ENCODE measurements around the gene TEX44.
"Not testable (repeated sequence)": the region's sequence is repeated elsewhere in the genome, so short reads cannot be mapped to it uniquely, and the experiment has no call there.

Gene TEX44

DNA sequence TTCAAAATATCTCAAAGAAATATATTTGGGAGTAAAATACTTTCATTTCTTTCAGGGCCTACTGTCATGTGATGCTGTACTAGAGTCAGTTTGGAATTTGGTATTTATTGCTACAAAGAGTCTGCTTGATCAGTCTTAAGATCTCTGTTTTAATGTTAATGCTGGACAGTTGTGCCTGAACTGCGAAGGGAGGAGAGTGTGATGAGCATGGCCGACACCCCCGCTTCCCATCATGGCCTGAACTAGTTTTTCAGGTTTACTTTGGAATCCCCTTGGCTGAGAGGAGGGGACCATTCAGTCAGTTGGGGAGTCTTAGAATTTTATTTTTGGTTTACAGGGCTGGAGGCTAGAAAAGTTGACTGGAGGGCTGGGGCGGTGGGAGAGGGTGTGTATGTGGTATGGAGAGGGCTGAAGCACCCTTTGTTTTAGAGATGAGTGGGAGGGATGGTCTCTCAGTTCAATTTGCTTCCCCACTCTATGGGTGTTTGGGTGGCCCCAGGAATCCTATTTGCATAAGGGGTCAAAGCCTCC is 20.9 kb upstream of the TEX44 start:
- FAIRE-seq, result no peak

DNA sequence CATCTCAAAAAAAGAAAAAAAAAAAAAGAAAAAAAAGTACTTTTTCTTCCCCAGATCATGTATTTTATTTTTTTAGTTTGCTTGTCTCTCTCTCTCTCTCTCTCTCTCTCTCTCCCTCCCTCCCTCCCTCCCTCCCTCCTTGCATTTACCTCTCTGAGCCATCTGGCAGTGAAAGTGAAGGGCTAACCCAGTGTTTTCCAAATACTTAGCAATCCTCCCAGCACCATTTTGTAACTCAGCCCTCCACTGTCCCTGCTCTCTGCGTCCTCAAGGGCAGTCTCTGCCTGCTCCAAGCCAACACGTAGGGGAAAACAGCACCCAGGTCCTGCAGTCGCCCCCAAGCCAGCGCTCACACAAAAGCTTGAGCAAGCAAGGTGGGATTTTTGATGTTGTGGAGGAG is 19.6 kb upstream of the TEX44 start:
- FAIRE-seq, result no peak

DNA sequence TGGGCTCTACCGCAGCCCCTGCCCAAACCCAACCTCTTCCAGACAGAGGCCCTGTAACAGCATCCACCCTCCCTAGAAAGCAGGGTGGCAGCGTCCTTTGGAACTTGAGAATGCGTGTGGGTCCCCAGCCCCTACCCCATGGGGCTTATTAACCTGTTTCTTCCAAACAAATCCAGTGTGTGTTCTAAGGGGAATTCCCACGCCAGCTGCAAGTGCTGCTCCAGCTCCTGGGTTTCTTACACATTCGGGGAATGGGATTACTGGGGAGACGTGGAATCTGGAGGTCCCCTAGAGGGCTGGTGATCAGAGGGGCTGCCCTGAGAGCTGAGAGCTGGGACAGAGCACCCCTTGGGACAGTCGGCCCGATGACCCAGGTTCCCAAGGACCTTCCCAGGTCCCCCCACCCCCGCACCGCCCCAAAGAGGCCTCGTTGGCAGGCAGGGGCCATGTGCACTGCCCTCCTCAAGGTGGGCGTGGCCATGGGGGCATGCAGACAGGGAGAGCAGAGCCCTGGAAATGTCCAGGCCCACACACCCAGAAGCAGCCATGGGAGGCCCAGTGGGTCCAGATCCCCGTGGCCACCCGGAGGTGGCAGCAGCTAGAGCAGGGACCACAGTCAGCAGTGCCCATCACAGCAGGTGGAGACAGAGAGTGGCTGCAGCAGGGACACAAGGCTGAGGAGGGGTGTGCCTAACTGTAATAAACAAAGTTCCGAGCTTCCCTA is 18.8 kb upstream of the TEX44 start:
- no peak for FAIRE-seq

DNA sequence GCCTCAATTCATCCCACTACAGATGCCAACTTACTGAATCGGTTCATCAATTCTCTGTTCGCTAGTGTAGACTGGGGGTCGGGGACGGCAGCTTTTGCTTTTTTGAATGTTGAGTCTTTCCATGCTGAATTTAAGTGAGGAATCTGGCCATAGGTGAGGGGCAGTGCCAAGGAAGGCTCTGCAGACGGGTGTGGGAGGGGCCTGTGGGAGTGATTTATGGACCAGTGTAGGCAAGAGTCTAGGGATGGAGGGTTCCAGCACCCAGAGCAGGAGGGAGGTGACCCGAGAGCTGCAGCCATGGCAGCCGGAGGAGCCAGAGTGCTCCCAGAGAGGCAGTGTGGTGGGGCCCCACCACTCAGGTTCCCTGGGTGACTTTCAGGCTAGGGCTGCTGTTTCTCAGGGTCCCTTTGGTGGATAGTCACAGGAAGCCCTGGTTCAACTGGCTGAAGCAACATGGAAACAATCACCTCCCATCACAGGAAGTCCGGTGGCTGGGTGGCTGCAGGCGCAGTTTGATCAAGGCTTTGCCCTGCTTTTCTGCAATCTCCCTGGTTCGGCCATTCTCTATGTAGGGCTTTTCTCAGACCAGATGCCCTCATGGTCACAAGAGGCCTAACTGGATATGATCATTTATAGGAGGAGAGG is 16.9 kb upstream of the TEX44 start:
- FAIRE-seq, result no peak

DNA sequence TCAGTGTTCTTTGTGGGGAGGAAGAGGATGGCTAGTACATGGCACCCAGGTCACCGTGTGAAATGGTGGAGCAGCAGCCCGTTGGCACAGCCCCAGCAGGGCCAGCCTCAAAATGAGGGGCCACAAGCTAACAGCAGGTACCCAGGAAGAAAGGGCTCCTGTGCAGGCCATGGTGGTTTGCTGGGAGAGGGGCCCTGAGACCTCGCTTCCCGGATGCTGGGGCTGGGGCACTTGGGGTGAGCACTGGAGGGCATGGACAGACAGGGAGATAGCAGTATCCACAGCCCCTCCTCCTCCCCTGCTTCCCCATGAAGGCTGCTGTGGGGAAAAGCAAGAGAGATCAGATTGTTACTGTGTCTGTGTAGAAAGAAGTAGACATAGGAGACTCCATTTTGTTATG is 16.2 kb upstream of the TEX44 start:
- no peak for FAIRE-seq

DNA sequence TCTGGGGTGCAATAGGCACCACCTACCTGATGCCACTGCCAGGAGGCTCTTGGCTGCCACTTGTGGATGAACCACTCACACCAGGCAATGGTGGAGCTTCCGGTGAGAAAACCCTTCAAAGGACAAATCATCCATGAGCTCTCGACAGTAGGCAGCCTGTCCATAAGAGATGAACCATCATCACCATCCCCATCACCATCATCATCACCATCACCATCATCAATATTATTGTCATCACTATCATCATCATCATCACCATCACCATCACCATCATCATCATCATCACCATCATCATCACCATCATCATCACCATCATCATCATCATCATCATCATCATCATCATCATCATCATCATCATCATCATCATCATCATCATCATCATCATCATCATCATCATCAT is 14.0 kb upstream of the TEX44 start:
- not testable (repeated sequence) for FAIRE-seq

DNA sequence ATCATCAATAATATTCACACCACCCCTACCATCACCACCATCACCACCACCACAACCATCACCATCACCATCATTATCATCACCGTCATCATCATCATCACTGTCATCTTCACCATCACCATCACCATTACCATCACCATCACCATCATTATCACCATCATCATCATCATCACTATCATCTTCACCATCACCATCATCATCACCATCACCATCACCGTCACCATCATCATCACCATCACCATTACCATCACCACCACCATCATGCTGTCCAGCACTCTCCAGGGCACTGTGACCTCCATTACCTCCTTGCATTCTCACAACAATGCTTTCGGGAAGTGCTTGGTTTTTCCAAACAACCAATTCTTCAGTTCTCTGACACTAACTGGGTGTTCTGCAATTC is 13.1 kb upstream of the TEX44 start:
- no peak for FAIRE-seq

DNA sequence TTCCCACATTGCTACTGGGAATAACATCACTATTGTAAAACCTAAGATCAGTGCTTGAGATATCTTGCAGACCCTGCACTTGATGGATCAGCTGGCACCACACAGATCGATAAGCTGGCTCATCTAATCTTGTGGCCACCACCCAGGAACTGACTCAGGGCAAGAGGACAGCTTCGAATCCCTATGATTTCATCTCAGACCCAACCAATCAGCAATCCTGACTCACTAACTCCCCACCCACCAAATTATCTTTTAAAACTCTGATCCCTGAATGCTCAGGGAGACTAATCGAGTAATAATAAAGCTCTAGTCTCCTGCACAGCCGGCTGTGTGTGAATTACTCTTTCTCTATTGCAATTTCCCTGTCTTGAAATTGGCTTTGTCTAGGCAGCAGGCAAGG is 11.3 kb upstream of the TEX44 start:
- FAIRE-seq, result no peak

DNA sequence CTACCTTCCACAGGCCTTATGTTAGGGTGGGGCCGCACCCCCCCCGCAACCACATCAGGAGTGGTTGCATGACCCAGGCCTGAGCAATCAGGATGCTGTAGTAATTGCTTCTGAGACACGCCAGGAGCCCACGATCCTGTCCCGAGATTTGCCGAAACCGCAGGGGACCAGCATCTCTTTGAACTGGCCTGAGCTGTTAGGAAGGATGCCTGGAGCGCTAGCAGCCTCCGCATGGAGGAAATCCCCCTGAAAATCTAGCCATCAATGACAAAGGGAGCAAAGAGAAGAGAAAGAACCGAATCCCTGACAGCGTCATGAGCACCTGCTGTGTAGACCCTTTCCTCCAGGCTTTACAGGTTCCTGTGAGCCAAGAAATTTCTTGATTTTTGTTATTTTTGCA is 8.7 kb upstream of the TEX44 start:
- no peak for FAIRE-seq

DNA sequence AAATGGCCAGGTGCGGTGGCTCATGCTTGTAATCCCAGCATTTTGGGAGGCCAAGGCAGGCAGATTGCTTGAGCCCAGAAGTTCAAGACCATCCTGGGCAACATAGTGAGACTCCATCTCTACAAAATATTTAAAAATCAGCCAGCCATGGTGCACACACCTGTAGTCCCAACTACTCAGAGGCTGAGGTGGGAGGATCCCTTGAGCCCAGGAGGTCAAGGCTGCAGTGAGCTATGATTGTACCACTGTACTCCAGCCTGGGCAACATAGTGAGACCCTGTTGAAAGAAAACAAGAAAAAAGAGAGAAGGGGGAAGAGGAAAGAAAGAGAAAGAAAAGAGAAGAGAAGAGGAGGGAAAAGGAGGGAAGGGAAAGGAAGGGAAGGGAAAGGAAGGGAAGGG is 4.9 kb upstream of the TEX44 start:
- not testable (repeated sequence) for FAIRE-seq

DNA sequence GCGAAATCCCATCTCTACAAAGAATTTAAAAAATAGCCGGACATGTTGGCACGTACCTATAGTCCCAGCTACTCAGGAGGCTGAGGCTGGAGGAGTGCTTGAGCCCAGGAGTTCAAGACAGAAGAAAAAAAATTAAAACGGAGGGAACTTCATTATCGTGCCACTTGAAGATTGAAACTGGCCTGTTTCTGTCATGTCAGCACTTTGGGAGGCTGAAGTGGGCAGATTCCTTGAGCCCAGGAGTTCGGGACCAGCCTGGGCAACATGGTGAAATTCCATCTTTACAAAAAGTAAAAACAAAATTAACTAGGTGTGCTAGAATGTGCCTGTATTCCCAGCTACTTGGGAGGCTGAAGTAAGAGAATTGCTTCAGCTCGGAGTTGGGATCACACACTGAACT is 3.0 kb upstream of the TEX44 start:
- FAIRE-seq, result no peak

DNA sequence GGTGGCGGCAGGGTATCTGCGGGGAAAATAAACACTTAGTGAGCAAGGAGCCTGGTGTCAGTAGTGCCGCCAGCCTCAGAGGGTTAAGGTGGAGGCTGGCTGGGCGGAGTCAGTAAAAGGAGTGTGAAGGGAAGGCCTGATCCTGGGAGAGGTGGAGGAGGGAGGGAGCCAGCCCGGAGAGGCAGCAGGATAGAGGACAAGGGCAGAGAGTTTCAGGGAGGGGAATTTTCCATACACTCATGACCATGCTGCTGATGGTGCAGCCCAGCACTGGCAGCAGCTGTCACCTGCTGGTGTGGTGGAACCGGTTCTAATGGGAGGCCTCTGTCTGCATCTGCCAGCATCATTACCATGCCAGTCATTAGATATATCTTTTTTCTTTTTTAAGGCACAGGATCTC is 2.0 kb upstream of the TEX44 start:
- no peak for FAIRE-seq

DNA sequence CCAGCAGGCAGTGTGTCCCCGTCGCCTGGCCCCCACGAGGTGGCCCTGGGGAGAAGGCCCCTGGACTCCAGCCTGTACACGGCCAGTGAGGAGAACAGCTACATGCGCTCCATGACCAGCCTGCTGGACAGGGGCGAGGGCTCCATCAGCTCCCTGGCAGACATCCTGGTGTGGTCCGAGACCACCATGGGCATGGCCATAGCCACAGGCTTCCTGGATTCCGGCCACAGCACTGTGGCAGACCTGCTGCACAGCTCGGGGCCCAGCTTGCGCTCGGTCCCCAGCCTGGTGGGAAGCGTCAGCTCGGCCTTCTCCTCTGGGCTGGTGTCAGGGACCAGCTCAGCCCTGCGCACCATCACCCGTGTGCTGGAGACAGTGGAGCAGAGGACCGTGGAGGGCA is 1.0 kb downstream of the TEX44 start:
- FAIRE-seq, result no peak

DNA sequence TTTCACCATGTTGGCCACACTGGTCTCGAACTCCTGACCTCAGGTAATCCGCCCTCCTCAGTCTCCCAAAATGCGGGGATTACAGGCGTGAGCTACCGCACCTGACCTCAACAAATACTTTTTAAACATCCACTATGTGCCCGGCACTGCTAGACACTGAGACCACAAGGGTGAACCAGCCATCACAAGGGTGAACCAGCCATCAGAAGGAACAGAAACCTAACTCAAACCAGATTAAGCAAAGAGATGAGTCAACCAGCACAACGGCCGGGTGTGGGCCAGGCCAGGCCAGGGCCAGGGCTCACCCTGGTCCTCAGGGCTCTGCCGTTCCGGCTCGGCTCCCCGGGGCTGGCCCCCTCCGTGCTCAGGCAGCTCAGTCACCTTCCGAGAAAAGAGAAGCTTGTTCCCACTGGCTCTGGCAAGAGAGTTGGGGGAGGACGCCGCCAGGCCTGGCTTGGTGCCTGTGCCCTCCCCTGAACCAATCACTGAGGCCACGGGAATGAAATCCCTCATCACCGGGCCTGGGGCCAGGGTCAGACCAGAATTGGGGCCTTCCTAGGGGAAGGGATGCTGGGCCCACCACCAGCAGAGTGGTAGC is 4.4 kb downstream of the TEX44 start:
- FAIRE-seq, result no peak

DNA sequence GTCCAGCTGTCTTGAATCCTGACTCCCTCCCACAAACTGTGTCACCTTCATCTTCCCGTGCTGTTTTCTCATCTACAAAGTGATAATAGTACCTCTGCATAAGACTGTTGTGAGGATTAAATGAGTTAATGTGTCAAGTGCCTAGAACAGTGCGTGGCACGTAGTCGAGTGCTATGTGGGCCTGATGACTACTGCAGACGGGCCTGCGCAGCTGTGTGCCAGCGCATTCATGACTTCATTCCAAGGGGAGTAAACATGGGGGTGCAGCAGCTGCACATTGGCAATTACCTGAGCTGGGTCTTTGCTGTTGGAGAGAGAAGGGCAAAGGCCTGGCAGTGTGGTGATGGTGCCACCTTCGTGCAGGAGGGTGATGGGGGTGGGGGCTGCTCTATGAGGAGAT is 5.0 kb downstream of the TEX44 start:
- FAIRE-seq, result no peak

DNA sequence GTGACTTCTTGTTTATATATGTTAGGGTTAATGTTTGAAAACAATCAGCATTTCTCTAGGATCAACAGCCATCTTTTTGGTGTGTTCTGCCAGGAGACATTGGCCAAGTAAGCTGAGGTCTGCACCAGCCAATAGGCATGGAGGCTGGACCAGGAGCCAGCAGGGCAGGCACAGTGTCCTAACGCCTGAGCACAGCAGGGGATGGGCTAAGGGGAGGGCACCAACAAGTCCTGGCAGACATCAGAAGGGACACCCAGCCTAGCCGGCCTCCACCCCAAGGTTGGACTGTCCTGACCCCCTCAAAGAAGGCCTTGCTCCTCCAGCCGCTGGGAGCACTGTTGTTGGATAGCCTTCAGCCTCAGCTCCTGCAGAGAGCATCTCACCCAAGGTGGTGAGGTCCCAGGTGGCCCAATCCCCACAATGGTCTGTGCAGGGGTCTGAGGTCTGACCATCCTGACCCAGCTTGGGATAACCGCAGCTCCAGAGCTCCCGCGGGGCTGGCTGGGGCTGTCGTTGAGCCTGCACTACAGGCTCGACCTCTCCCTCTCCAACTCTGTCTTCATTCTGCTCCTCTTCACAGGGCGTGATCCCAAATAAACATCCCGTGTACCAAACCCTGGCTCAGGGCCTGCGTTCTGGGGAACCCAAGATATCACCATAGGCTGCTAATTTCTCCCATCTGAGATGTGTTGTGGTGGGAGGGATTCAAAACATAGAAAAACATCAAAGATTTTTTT is 8.1 kb downstream of the TEX44 start:
- no peak for FAIRE-seq

DNA sequence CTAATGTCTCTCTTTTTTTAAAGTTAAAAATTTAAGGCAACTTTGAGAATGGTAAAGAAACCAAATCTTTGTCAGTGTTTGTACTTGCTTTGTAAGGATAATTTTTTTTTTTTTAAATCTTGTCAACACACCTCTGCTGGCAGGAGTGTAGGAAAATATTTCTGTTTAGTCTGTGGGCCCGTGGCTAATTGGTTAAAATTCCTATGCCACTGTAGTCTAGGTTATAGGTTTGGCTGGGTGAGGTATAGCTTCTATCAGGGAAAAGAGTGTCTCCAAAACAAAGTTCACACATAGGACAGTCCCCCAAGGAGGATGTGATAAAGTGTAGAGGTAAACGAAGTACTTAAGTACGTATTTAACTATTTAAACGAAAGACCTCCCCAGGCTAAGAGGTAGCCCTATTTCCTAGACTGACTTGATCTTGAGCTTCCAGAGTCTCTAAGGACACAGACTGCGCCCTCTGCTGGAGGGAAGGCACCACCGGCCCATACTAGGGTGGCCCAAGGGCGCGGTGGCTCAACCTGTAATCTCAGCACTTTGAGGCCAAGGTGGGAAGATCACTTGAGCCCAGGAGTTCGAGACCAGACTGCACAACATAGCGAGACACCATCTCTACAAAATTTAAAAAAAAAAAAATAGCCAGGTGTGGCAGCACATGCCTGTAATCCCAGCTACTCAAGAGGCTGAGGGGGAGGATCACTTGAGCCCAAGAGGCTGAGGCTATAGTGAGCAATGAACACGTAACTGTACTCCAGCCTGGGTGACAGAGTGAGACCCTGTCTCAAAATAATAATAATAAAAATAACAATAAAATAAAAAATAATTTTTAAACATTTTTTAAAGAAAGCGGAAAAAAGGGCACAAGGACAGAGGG is 8.9 kb downstream of the TEX44 start:
- FAIRE-seq, result no peak

DNA sequence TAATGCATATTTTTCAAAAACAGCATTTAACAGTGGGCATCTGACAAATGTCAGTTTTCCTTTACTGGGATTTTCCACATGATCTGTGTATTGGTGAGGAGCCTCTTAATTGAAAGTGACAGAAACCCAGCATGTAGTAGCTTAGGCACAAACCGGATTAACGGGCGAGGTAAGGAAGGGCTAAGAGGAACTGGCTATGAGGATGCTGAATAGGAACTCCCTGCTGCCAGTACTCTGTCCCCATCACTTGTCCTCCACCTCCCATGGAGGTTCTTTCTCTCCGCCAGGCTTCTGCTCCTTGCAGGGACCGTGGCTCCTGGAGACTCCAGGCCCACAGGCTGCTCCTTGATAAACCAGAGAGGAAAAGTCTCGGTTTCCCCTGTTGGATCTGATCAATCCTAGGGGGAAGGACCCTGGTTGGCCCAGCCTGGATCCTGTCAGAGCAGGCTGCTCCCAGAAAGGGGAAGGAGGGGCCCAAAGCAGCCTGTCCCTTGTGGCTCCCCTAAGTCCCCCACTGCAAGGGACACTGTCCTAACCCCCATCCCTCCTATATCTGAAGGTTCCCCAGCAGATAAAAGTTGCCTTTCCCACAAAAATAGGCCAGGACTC is 10.3 kb downstream of the TEX44 start:
- FAIRE-seq, result no peak

DNA sequence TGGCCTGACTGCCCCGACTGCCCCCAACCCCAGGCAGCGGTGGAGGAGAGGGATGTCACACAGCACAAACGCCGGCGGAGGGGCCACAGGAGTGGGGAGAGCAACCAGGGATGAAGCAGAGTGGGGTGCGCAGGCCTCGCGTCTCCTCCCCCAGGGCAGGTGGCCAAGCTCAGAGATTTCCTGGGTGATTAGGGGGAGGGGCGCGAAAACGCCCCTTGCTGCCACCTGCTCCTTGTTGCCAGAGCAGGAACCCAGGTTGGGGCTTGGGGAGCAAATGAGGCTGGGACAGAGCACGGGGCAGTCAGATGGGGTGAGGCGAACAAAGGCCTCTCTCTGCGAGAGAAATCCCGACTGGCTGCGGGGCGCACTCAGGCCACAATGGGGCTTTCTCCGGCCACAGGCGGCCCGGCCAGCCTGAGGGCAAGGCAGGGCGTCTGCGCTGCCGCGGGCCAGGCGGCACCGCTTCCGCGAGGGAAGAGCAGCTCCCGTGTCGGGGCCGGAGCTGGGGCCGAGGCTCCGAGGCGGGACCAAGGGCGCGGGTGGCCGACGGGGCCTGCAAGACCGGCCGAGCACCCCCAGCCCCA is 11.5 kb downstream of the TEX44 start:
- no peak for FAIRE-seq

DNA sequence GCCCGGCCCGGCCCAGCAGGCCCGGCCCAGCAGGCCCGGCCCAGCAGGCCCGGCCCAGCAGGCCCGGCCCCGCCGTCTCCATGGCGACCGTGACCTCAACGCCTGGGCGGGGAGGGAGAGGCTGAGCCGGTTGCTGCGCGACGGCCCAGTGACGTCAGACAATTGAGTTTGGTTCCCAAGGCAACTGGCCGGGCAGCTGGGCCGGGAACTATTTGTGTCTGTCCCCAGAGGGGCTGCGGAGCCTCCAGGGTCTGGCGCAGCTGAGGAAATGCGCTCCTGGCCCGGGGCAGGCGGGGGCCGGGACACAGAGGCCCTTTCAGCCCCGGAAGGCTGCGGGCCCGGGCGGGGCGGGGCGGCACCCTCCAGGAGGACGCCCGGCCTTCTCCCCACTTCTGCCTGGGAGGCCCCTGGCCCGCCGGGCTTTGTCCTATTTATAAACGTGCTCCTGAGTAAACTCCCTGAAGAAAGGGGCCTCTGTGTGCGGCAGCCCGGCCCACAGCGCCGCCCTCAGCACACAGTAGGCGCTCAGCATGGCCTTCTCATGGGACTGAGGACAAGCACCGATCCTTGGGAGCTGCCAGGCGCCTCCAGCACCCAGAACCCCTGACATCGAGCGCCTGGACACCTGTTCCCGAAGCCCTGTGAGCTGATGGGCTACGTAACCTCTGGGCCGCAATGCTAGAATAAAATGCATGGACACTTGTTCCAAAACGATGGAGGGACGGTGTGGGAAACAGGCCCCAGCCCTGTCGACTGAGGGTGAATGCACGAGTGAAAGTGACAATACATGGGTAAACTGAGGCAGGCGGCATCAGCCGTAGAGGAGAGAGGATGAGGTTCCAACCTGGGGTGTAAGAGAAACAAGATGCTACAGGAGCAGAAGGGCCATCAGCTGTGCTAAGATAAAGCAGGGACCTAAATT is 12.3 kb downstream of the TEX44 start:
- no peak for FAIRE-seq

Measured in islet of Langerhans (tissue), 1 donor.